ENCODE results near the gene OVOL2. TPM values are rescaled to one million over a fixed set of nuclear protein-coding genes. Genes with fewer than 3 reads are reported as not detected.

Gene OVOL2
- total and polyA plus RNA-seq, 2 of the 4 experiments (the other 2 are of a cell fraction), result not detected

Small RNA genes lying within 50 kb of the gene (microRNA-seq; reads per million reads assigned to microRNA genes)
- not detected for gene RNU7-137P (ENCODE audit: insufficient read depth, insufficient read length)

Small RNA genes lying within 50 kb of the gene (small RNA-seq; reads per million reads assigned to genes)
- gene RNU7-137P, result 0 to 0.60 (median 0) reads per million in 5 experiments

Other genes starting within 250 kb of the OVOL2 start
- 65.4 and 85.0 TPM in 2 replicates for gene SNX5, start 89.1 kb downstream of the OVOL2 start, total RNA-seq (2012; rRNA removed)
- gene SNX5, start 89.1 kb downstream of the OVOL2 start, polyA plus RNA-seq (2012; rRNA removed), result 76.7 and 92.8 TPM in 2 replicates
- gene MGME1, start 88.9 kb downstream of the OVOL2 start, total RNA-seq (2012; rRNA removed), result 7.2 and 8.1 TPM in 2 replicates
- gene MGME1, start 88.9 kb downstream of the OVOL2 start, polyA plus RNA-seq (2012; rRNA removed), result 7.1 and 9.3 TPM in 2 replicates
- 12.4 and 15.3 TPM in 2 replicates for gene KAT14, start 79.9 kb upstream of the OVOL2 start, total RNA-seq (2012; rRNA removed)
- gene KAT14, start 79.9 kb upstream of the OVOL2 start, polyA plus RNA-seq (2012; rRNA removed), result 5.9 and 6.7 TPM in 2 replicates
- gene PET117, start 79.9 kb upstream of the OVOL2 start, total RNA-seq (2012; rRNA removed), result 3.9 and 12.8 TPM in 2 replicates
- gene PET117, start 79.9 kb upstream of the OVOL2 start, polyA plus RNA-seq (2012; rRNA removed), result 7.8 and 8.3 TPM in 2 replicates
- 25.6 and 33.5 TPM in 2 replicates for gene ZNF133, start 230.6 kb upstream of the OVOL2 start, total RNA-seq (2012; rRNA removed)
- gene ZNF133, start 230.6 kb upstream of the OVOL2 start, polyA plus RNA-seq (2012; rRNA removed), result 17.2 and 18.3 TPM in 2 replicates

Measured in IMR-90 (cell line).